Breast epithelium (tissue), 4 donors: ENCODE measurements around the gene HBG1. TPM values are rescaled to one million over a fixed set of nuclear protein-coding genes. Genes with fewer than 3 reads are reported as not detected.

Experiments used
- DNase-seq, 2 donors: peaks; one replicate each; pipeline ENCODE4 v3.0.0-alpha.2; 2019; ENCODE audit warnings: low spot score in 2 of 2
- H3K27ac ChIP-seq, 2 donors: fragments of 200-600 bp; sonication (generic) in 1 of 2; one replicate each; pipeline ENCODE4 v1.5.1; 2016 to 2019; ENCODE audit warnings: mild to moderate bottlenecking in 1 of 2
- H3K27me3 ChIP-seq, 2 donors: fragments of 200-600 bp; sonication (generic) in 1 of 2; one replicate each; pipeline versions ENCODE4 v1.5.1 to v1.6.0; 2017 to 2019; ENCODE audit warnings: control low read depth in 1 of 2, mild to moderate bottlenecking in 1 of 2
- H3K36me3 ChIP-seq: fragments of 200-600 bp; one replicate; pipeline ENCODE4 v1.5.1; 2019
- H3K4me1 ChIP-seq, 2 donors: fragments of 200-600 bp; sonication (generic); one replicate each; pipeline ENCODE4 v1.5.1; 2016 to 2019; ENCODE audit warnings: control low read depth in 1 of 2
- H3K4me3 ChIP-seq, 3 donors: fragments of 200-600 bp; sonication (generic); 1 replicate in 2 of 3; 2 replicates in 1 of 3; pipeline ENCODE4 v1.5.1; 2016 to 2019; ENCODE audit warnings: mild to moderate bottlenecking in 3 of 3, moderate library complexity in 2 of 3
- H3K9me3 ChIP-seq, 2 donors: fragments of 200-600 bp; sonication (generic) in 1 of 2; one replicate each; pipeline ENCODE4 v1.5.1; 2016 to 2019; ENCODE audit warnings: control low read depth in 1 of 2
- POLR2A ChIP-seq: fragments of 450-650 bp; IDR thresholded peaks from one replicate; pipeline ENCODE4 v1.6.1; 2016; ENCODE audit warnings: antibody characterized with exemption, mild to moderate bottlenecking, moderate library complexity
- POLR2AphosphoS5 ChIP-seq, 3 donors: sonication (generic); formaldehyde crosslinking; IDR thresholded peaks; one replicate each; pipeline ENCODE4 v1.6.1; 2017; ENCODE audit warnings: antibody characterized with exemption in 3 of 3
- intact Hi-C: fragments of 100-400 bp; cut with DNase I; formaldehyde crosslinking; loops from one replicate; pipeline ENCODE4 v1.15.1; 2023; ENCODE audit warnings: low total_unique reads
- total RNA-seq, 3 donors: library from RNA; depleted of rRNA; stranded (reverse); fragments of >200 nt; gene quantifications; one replicate each; pipeline ENCODE4 v1.1.0, GENCODE V29; 2016
- TF ChIP-seq, protein P1 (sequence below), 3 donors: fragments of 450-650 bp; IDR thresholded peaks; one replicate each; pipeline ENCODE4 v1.5.1; 2016 to 2017; ENCODE audit warnings: antibody characterized with exemption in 3 of 3, mild to moderate bottlenecking in 3 of 3, moderate library complexity in 3 of 3

The HBG1 gene
- total RNA-seq, 3 donors from 2014 or later, result not detected

DNA sequence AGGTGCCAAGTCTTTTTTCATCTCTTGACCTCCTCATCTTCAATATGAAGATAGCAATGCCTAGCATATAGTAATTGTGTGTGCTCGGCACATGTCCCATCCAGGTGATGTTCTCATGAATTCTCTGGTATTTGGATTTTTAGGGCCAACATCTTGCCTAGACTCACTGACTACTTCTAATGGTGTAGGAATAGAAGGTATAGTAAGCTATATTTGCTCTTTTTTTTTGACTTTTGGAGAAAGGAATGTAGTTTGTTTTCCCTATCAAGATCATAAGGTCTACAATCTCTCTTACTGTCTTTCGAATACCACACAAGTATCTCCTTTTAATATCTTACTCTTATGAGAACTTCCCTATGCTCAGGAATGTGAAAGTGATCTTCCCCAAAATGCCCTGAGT lies 18.5 kb downstream of the HBG1 start:
- no peaks in the 10 kb centered on the region for H3K9me3 ChIP-seq
- H3K27ac ChIP-seq, result no peak overlapping the region
- no peak overlapping the region for H3K4me3 ChIP-seq
- TF ChIP-seq POLR2A (no peak), POLR2AphosphoS5 (IDR thresholded peaks at IDR 0.05) (no peak)
- TF ChIP-seq, protein P1, sequence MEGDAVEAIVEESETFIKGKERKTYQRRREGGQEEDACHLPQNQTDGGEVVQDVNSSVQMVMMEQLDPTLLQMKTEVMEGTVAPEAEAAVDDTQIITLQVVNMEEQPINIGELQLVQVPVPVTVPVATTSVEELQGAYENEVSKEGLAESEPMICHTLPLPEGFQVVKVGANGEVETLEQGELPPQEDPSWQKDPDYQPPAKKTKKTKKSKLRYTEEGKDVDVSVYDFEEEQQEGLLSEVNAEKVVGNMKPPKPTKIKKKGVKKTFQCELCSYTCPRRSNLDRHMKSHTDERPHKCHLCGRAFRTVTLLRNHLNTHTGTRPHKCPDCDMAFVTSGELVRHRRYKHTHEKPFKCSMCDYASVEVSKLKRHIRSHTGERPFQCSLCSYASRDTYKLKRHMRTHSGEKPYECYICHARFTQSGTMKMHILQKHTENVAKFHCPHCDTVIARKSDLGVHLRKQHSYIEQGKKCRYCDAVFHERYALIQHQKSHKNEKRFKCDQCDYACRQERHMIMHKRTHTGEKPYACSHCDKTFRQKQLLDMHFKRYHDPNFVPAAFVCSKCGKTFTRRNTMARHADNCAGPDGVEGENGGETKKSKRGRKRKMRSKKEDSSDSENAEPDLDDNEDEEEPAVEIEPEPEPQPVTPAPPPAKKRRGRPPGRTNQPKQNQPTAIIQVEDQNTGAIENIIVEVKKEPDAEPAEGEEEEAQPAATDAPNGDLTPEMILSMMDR (IDR thresholded peaks at IDR 0.05), result no peak
- no peaks in the 10 kb centered on the region for H3K4me1 ChIP-seq
- no peaks in the 10 kb centered on the region for H3K27me3 ChIP-seq
- DNase-seq, result no peak
- no peaks in the 10 kb centered on the region for H3K36me3 ChIP-seq
- intact Hi-C loops, result no loop called here

DNA sequence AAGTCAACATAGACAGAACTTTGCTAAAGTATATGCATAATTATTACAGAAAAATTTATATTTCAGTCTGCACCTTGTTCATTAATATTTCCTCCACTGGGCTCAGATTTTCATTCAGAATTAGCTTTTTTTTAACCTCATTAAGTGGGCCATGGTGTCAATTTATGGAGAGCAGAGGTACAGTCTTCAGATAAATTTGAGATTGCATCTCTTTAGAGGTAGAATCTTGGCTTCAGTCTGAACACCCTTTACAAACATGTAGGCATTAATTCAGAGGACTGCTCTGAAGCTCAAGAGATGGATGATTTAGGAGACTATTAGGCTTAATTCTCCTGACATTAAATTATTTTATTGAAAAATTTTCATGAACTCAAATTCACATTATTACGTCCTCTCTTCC lies 19.4 kb downstream of the HBG1 start:
- no peak for DNase-seq
- TF ChIP-seq POLR2A (no peak), POLR2AphosphoS5 (IDR thresholded peaks at IDR 0.05) (no peak)
- TF ChIP-seq, protein P1 (IDR thresholded peaks at IDR 0.05), result no peak
- Histone ChIP-seq H3K4me1 (no peaks in the 10 kb centered on the region), H3K36me3 (no peaks in the 10 kb centered on the region), H3K4me3 (no peak overlapping the region), H3K9me3 (no peaks in the 10 kb centered on the region), H3K27ac (no peak overlapping the region), H3K27me3 (no peaks in the 10 kb centered on the region)
- intact Hi-C loops, result no loop called here

DNA sequence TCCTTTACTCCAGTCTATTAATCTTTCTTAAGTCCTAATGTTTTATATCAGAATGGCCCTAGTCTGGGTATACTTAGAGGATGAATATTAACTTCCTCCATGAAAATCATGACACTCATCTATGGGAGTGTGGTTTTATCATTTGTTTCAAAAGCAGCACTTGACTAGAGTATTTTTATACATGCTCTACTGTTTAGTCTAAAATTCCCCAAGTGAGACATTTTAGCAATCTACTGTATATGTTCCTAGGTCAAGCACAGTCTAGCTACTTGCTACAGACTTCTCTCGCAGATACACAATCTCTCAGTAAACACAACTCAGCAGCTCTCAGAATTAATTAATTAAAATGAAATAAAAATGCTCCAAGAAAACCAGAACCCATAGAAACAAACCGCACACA lies 19.9 kb downstream of the HBG1 start:
- H3K27me3 ChIP-seq, result no peaks in the 10 kb centered on the region
- no peak overlapping the region for H3K27ac ChIP-seq
- TF ChIP-seq POLR2AphosphoS5 (IDR thresholded peaks at IDR 0.05) (no peak), POLR2A (no peak)
- TF ChIP-seq, protein P1 (IDR thresholded peaks at IDR 0.05), result no peak
- no peak overlapping the region for H3K4me3 ChIP-seq
- H3K4me1 ChIP-seq, result no peaks in the 10 kb centered on the region
- DNase-seq, result no peak
- intact Hi-C loops, result no loop called here
- H3K9me3 ChIP-seq, result no peaks in the 10 kb centered on the region
- no peaks in the 10 kb centered on the region for H3K36me3 ChIP-seq

DNA sequence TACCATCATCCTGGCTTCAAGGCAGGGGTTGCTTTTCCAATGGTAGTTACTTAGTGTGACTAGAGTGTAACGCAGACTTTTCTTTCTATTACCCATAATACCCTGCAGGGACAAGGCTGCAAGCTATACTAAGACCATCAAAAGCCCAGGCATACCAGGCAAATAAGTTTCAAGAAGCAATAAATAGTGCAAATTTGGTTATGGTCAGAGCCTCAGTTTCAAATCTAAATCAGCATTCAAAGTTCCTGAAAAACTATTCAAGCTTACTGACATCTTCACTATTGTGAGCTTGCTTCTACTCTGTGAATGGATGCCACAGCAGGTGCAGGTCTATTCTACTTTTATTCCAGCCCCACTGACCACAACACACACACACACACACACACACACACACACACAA lies 20.3 kb downstream of the HBG1 start:
- Histone ChIP-seq H3K4me3 (no peak overlapping the region), H3K27me3 (no peaks in the 10 kb centered on the region), H3K36me3 (no peaks in the 10 kb centered on the region), H3K27ac (no peak overlapping the region), H3K9me3 (no peaks in the 10 kb centered on the region), H3K4me1 (no peaks in the 10 kb centered on the region)
- intact Hi-C loops, result no loop called here
- TF ChIP-seq, protein P1 (IDR thresholded peaks at IDR 0.05), result no peak
- no peak for TF ChIP-seq POLR2AphosphoS5 (IDR thresholded peaks at IDR 0.05)
- TF ChIP-seq POLR2A, result no peak
- no peak for DNase-seq

DNA sequence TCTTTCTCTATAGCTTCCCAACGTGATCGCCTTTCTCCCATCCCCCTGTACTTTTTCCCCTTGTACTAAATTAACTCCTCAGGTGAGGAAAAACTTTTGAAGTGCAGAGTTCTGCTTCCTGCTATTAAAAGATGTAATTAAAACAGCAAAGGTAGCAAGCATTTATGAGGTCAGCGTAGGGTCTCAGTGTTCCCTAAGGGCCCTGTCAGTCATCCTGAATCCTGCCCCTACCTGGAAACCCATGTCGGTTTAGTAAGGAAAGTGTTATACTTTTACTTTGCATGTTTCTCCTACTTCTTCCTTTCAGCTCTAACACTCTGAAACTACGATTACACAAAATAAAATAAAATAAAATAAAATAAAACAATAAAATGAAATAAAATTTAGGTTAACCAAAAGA lies 21.5 kb downstream of the HBG1 start:
- no peak overlapping the region for H3K4me3 ChIP-seq
- DNase-seq, result no peak
- H3K9me3 ChIP-seq, result no peaks in the 10 kb centered on the region
- TF ChIP-seq POLR2A, result no peak
- intact Hi-C loops, result no loop called here
- no peak overlapping the region for H3K27ac ChIP-seq
- H3K27me3 ChIP-seq, result no peaks in the 10 kb centered on the region
- H3K4me1 ChIP-seq, result no peaks in the 10 kb centered on the region
- H3K36me3 ChIP-seq, result no peaks in the 10 kb centered on the region

DNA sequence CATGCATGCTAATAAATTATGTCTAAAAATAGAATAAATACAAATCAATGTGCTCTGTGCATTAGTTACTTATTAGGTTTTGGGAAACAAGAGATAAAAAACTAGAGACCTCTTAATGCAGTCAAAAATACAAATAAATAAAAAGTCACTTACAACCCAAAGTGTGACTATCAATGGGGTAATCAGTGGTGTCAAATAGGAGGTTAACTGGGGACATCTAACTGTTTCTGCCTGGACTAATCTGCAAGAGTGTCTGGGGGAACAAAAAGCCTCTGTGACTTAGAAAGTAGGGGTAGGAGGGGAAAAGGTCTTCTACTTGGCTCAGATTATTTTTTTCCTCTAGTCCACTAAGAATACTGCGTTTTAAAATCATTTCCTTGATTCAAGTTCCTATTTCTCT lies 22.0 kb downstream of the HBG1 start:
- H3K27ac ChIP-seq, result no peak overlapping the region
- intact Hi-C loops, result no loop called here
- no peak for TF ChIP-seq POLR2A
- no peak for TF ChIP-seq POLR2AphosphoS5 (IDR thresholded peaks at IDR 0.05)
- TF ChIP-seq, protein P1 (IDR thresholded peaks at IDR 0.05), result no peak
- H3K36me3 ChIP-seq, result no peaks in the 10 kb centered on the region
- no peak overlapping the region for H3K4me3 ChIP-seq
- no peaks in the 10 kb centered on the region for H3K9me3 ChIP-seq
- no peak for DNase-seq
- H3K27me3 ChIP-seq, result no peaks in the 10 kb centered on the region
- no peaks in the 10 kb centered on the region for H3K4me1 ChIP-seq
